ENCODE measurements around the gene ARHGAP22. TPM values are rescaled to one million over a fixed set of nuclear protein-coding genes. Genes with fewer than 3 reads are reported as not detected.

ARHGAP22 gene, protein sequence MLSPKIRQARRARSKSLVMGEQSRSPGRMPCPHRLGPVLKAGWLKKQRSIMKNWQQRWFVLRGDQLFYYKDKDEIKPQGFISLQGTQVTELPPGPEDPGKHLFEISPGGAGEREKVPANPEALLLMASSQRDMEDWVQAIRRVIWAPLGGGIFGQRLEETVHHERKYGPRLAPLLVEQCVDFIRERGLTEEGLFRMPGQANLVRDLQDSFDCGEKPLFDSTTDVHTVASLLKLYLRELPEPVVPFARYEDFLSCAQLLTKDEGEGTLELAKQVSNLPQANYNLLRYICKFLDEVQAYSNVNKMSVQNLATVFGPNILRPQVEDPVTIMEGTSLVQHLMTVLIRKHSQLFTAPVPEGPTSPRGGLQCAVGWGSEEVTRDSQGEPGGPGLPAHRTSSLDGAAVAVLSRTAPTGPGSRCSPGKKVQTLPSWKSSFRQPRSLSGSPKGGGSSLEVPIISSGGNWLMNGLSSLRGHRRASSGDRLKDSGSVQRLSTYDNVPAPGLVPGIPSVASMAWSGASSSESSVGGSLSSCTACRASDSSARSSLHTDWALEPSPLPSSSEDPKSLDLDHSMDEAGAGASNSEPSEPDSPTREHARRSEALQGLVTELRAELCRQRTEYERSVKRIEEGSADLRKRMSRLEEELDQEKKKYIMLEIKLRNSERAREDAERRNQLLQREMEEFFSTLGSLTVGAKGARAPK
- total RNA-seq (21.3 and 75.5 TPM in 2 replicates), polyA plus RNA-seq (10.4 and 21.2 TPM in 2 replicates), polyA minus RNA-seq (ENCODE audit: low replicate concordance) (14.3 and 15.6 TPM in 2 replicates)
- 18.2 and 48.9 TPM in 2 replicates for polyA plus RNA-seq (2012)

DNA sequence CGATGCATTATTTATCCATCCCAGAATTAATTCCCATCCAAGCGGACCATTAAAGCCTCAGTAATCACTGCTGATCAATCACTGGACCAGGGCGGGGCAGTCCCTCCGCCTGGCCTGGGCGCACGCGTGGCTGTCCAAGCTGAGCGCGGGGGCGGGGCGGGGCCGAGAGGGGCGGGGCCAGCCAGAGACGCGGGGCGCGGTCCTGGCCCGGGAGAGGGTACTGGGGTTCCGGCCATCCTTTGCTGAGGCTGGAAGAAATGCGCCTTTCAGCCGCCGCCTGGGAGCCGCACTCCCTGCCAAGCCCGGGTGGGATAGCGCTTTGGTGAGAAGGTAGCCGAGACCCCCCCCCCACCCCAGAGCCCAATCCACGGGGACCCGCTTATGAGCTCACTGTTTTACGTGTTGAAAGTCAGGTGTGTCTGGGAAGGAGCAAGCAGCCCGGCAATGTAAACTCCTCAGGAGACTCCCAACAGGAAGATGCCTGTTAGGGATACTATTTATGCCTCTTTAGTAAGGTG, at the start of gene ARHGAP22:
Gene ARHGAP22, minus strand, starts transcription at position 83 of the 518 bp plus-strand sequence. CDS start 277 bp downstream, outside the sequence.
- H2AFZ ChIP-seq (ENCODE audit: low read length), result peak within 1 kb of the TSS; percentile 70
- peaks cover 54% of the 10 kb centered on the region for H3K79me2 ChIP-seq (ENCODE audit: control insufficient read depth, insufficient read depth, low read length)
- peak; percentile 35 to 42 for DNase-seq (ENCODE audit: low read depth in 2 of 2)
- H3K27me3 ChIP-seq (ENCODE audit: control insufficient read depth, insufficient read depth, low read length), result no peaks in the 10 kb centered on the region
- H3K36me3 ChIP-seq (ENCODE audit: control insufficient read depth, insufficient read depth, low read length), result peaks cover 5% of the 10 kb centered on the region
- H3K27ac ChIP-seq (ENCODE audit: insufficient read depth, low read length), result peak within 1 kb of the TSS; percentile 79
- no peaks in the 10 kb centered on the region for H3K9me3 ChIP-seq (ENCODE audit: control insufficient read depth, insufficient read depth, low read depth, low read length)
- no peaks in the 10 kb centered on the region for H4K20me1 ChIP-seq (ENCODE audit: control insufficient read depth, extremely low read depth, insufficient read depth, low read length)
- H3K4me3 ChIP-seq (replicated peaks in 1 of 4; ENCODE audit: control extremely low read depth in 1 of 4, insufficient read depth in 1 of 4, low read depth in 3 of 4, low read length in 4 of 4), result peak within 1 kb of the TSS; percentile 79 to 91 (median 85)
- H3K4me2 ChIP-seq (ENCODE audit: extremely low read depth, insufficient read depth, low read length), result peak within 1 kb of the TSS; percentile 94
- peaks cover 40% of the 10 kb centered on the region for H3K4me1 ChIP-seq (ENCODE audit: control insufficient read depth, extremely low read depth, insufficient read depth, low read length)
- no peak for TF ChIP-seq EZH2 (IDR thresholded peaks at IDR 0.05; ENCODE audit: low read length, missing control alignments)
- TF ChIP-seq, protein P1, sequence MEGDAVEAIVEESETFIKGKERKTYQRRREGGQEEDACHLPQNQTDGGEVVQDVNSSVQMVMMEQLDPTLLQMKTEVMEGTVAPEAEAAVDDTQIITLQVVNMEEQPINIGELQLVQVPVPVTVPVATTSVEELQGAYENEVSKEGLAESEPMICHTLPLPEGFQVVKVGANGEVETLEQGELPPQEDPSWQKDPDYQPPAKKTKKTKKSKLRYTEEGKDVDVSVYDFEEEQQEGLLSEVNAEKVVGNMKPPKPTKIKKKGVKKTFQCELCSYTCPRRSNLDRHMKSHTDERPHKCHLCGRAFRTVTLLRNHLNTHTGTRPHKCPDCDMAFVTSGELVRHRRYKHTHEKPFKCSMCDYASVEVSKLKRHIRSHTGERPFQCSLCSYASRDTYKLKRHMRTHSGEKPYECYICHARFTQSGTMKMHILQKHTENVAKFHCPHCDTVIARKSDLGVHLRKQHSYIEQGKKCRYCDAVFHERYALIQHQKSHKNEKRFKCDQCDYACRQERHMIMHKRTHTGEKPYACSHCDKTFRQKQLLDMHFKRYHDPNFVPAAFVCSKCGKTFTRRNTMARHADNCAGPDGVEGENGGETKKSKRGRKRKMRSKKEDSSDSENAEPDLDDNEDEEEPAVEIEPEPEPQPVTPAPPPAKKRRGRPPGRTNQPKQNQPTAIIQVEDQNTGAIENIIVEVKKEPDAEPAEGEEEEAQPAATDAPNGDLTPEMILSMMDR (conservative IDR thresholded peaks at IDR 0.05 in 1 of 2, IDR thresholded peaks at IDR 0.05 in 1 of 2; ENCODE audit: low read depth in 1 of 2, low read length in 2 of 2), result no peak
- H3K9ac ChIP-seq (ENCODE audit: insufficient read depth, low read length), result peak within 1 kb of the TSS; percentile 66

DNA sequence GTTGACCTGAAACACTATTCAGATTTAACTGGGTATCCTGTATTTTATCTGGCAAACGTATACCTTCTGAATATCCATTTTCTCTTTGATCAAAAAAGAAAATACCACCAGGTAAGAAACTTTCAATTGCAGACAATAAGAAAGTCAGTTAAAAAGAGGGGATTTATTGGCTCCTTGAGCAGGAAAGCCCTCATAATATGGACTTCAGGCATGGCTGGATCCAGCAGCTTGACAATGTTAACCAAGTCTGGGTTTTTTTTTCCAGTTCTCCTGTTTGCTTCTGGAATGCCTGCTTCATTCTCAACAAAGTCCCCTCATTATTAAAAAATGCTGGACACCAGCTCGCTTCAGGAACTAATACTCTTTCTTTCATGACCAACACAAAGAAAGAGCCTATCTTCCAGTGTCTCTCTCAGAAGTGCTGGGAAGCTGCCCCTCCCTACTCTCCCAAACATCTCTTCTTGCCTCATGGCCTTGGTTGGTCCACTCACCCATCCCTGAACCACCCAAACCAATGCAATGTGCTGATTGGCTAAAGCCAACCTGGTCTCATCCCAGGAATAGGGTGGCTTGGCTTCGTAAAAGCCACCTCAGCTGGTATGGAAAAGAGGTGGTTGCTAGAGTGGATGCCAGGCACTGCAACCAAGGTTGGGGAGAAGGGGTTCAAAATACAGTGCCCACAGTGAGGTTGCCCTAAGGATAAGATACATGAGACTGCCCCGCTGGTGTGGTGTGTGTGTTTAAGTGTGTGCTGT, 49.2 kb upstream of the ARHGAP22 start:
- H3K27ac ChIP-seq (ENCODE audit: insufficient read depth, low read length), result no peak overlapping the region
- H3K4me2 ChIP-seq (ENCODE audit: extremely low read depth, insufficient read depth, low read length), result no peak overlapping the region
- no peak overlapping the region for H3K9ac ChIP-seq (ENCODE audit: insufficient read depth, low read length)
- DNase-seq (ENCODE audit: low read depth in 2 of 2), result no peak
- peaks cover 4% of the 10 kb centered on the region for H3K4me1 ChIP-seq (ENCODE audit: control insufficient read depth, extremely low read depth, insufficient read depth, low read length)
- H3K36me3 ChIP-seq (ENCODE audit: control insufficient read depth, insufficient read depth, low read length), result no peaks in the 10 kb centered on the region
- no peak for TF ChIP-seq EZH2 (IDR thresholded peaks at IDR 0.05; ENCODE audit: low read length, missing control alignments)
- TF ChIP-seq, protein P1 (conservative IDR thresholded peaks at IDR 0.05 in 1 of 2, IDR thresholded peaks at IDR 0.05 in 1 of 2; ENCODE audit: low read depth in 1 of 2, low read length in 2 of 2), result no peak
- H3K79me2 ChIP-seq (ENCODE audit: control insufficient read depth, insufficient read depth, low read length), result peaks cover 5% of the 10 kb centered on the region
- H2AFZ ChIP-seq (ENCODE audit: low read length), result no peak overlapping the region
- H3K4me3 ChIP-seq (replicated peaks in 1 of 4; ENCODE audit: control extremely low read depth in 1 of 4, insufficient read depth in 1 of 4, low read depth in 3 of 4, low read length in 4 of 4), result no peak overlapping the region
- no peaks in the 10 kb centered on the region for H3K27me3 ChIP-seq (ENCODE audit: control insufficient read depth, insufficient read depth, low read length)
- no peaks in the 10 kb centered on the region for H3K9me3 ChIP-seq (ENCODE audit: control insufficient read depth, insufficient read depth, low read depth, low read length)
- no peaks in the 10 kb centered on the region for H4K20me1 ChIP-seq (ENCODE audit: control insufficient read depth, extremely low read depth, insufficient read depth, low read length)
